GM12878 (cell line): ENCODE data around the gene CLCNKA. TPM values are rescaled to one million over a fixed set of nuclear protein-coding genes. Genes with fewer than 3 reads are reported as not detected.

Experiments
- ATAC-seq: fragments of 200-7000 bp; cut with Tn5 transposase; 3 replicates; pipeline ENCODE4 v1.9.1; 2020; ENCODE audit warnings: mild to moderate bottlenecking, moderate library complexity
- BruUV-seq: library from RNA; stranded (reverse); fragments of 400-500 nt; replicated peaks from 2 replicates; lab custom pipeline; 2021; lab: Mats Ljungman, UMichigan
- CTCF ChIA-PET: fragments of 300-600 bp; sonication (Branson Sonifier 250); formaldehyde crosslinking; extraction: SDS; loops from one replicate; lab custom pipeline; 2021; ENCODE audit warnings: inconsistent platforms; lab: Yijun Ruan, JAX
- POLR2A ChIA-PET: fragments of 350-600 bp; formaldehyde crosslinking; extraction: SDS; loops from one replicate; lab custom pipeline; 2021; ENCODE audit warnings: inconsistent platforms; lab: Charles Lee
- RAD21 ChIA-PET: fragments of 300-600 bp; sonication (Branson Sonifier 250); formaldehyde crosslinking; loops from one replicate; lab custom pipeline; 2023; ENCODE audit warnings: antibody characterized with exemption; ENCODE audit not compliant: unreplicated experiment; lab: Charles Lee
- SMC1A ChIA-PET: fragments of 300-600 bp; sonication (Branson Sonifier 250); formaldehyde crosslinking; loops from one replicate; lab custom pipeline; 2023; ENCODE audit not compliant: unreplicated experiment, uncharacterized antibody; lab: Charles Lee
- DNase-seq: peaks from one replicate; pipeline ENCODE4 v3.0.0-alpha.2; 2011; ENCODE audit warnings: low read depth, low spot score
- FAIRE-seq: peaks from 3 replicates; lab custom pipeline; 2011; peaks lifted over from hg19 to GRCh38; lab: Jason Lieb, UNC
- H2AFZ ChIP-seq: 2 replicates; pipeline ENCODE4 v1.6.0; 2011; ENCODE audit warnings: low read depth, low read length, control low read depth; ENCODE audit not compliant: control insufficient read depth
- H3K27ac ChIP-seq: 2 replicates; pipeline ENCODE4 v1.5.1; 2011; ENCODE audit warnings: control low read depth; ENCODE audit not compliant: control insufficient read depth, insufficient read depth
- H3K27me3 ChIP-seq, 2 experiments: replicated peaks in 1 of 2; 2 replicates each; pipeline versions ENCODE4 v1.6.0 to v1.6.1; 2011; ENCODE audit warnings: low read length in 1 of 2; ENCODE audit not compliant: control insufficient read depth in 2 of 2, insufficient read depth in 2 of 2
- H3K36me3 ChIP-seq, 2 experiments: 2 replicates each; pipeline ENCODE4 v1.5.1; 2011; ENCODE audit warnings: low read length in 1 of 2; ENCODE audit not compliant: control insufficient read depth in 2 of 2, insufficient read depth in 2 of 2
- H3K4me1 ChIP-seq: 2 replicates; pipeline ENCODE4 v1.6.1; 2011; ENCODE audit warnings: mild to moderate bottlenecking, low read length, moderate library complexity, mixed read lengths; ENCODE audit not compliant: control insufficient read depth, insufficient read depth
- H3K4me2 ChIP-seq: 2 replicates; pipeline ENCODE4 v1.6.0; 2011; ENCODE audit warnings: control low read depth; ENCODE audit not compliant: control insufficient read depth, insufficient read depth
- H3K4me3 ChIP-seq: fragments of 200-600 bp; sonication (generic); 2 replicates; pipeline ENCODE4 v1.5.1; 2016
- H3K79me2 ChIP-seq: 2 replicates; pipeline ENCODE4 v1.6.0; 2011; ENCODE audit warnings: low read length; ENCODE audit not compliant: control insufficient read depth, insufficient read depth
- H3K9ac ChIP-seq: 2 replicates; pipeline ENCODE4 v1.8.0; 2011; ENCODE audit warnings: low read length, control low read depth, mixed read lengths; ENCODE audit not compliant: control insufficient read depth, insufficient read depth
- H3K9me3 ChIP-seq: replicated peaks from 3 replicates; pipeline ENCODE4 v1.5.1; 2011; ENCODE audit warnings: mild to moderate bottlenecking, low read length; ENCODE audit not compliant: control insufficient read depth, insufficient read depth
- H4K20me1 ChIP-seq: 2 replicates; pipeline ENCODE4 v1.6.0; 2011; ENCODE audit not compliant: control insufficient read depth, insufficient read depth
- BRCA1 ChIP-seq: IDR thresholded peaks from 2 replicates; pipeline ENCODE4 v1.6.1; 2011; ENCODE audit warnings: low read depth, low read length, improper control_type of control experiment
- ELK1 ChIP-seq: IDR thresholded peaks from 2 replicates; pipeline ENCODE4 v1.6.1; 2012; ENCODE audit warnings: low read depth, low read length, improper control_type of control experiment
- HCFC1 ChIP-seq: fragments of 150-350 bp; IDR thresholded peaks from 2 replicates; pipeline ENCODE4 v1.6.1; 2014; ENCODE audit warnings: low read length
- HDAC6 ChIP-seq: fragments of 200-600 bp; sonication (generic); IDR thresholded peaks from one replicate; pipeline ENCODE4 v1.8.0; 2017; ENCODE audit warnings: antibody characterized with exemption; ENCODE audit not compliant: unreplicated experiment
- HDGF ChIP-seq: fragments of 450-650 bp; IDR thresholded peaks from 2 replicates; pipeline ENCODE4 v1.6.1; 2016; ENCODE audit warnings: antibody characterized with exemption
- IRF4 ChIP-seq: IDR thresholded peaks from 2 replicates; pipeline ENCODE4 v1.6.1; 2011; ENCODE audit warnings: low read depth, low read length
- MTA3 ChIP-seq: IDR thresholded peaks from 2 replicates; pipeline ENCODE4 v1.6.1; 2012; ENCODE audit warnings: low read length, inconsistent platforms, borderline replicate concordance
- MYB ChIP-seq: fragments of 150-350 bp; IDR thresholded peaks from 2 replicates; pipeline ENCODE4 v1.6.1; 2014; ENCODE audit warnings: mild to moderate bottlenecking, low read depth, low read length, borderline replicate concordance
- NR2C1 ChIP-seq: fragments of 450-650 bp; IDR thresholded peaks from 2 replicates; pipeline ENCODE4 v1.6.1; 2017; ENCODE audit warnings: antibody characterized with exemption, mild to moderate bottlenecking, moderate library complexity
- NRF1 ChIP-seq: conservative IDR thresholded peaks from 2 replicates; pipeline ENCODE4 v1.6.1; 2011; ENCODE audit warnings: mild to moderate bottlenecking, low read depth, low read length, improper control_type of control experiment
- SMARCA5 ChIP-seq: fragments of 450-650 bp; IDR thresholded peaks from 2 replicates; pipeline ENCODE4 v1.6.1; 2017; ENCODE audit warnings: mild to moderate bottlenecking
- SRF ChIP-seq, 2 experiments: IDR thresholded peaks; 2 replicates each; pipeline ENCODE4 v1.6.1; 2011; ENCODE audit warnings: low read depth in 2 of 2, low read length in 2 of 2, mild to moderate bottlenecking in 1 of 2, moderate library complexity in 1 of 2
- YY1 ChIP-seq: IDR thresholded peaks from 2 replicates; pipeline ENCODE4 v1.6.1; 2011; ENCODE audit warnings: low read depth, mild to moderate bottlenecking, low read length
- WGBS: methylation state at CpG from one replicate; pipeline ENCODE4 v1.1.6; 2016; ENCODE audit warnings: low lambda C conversion rate; ENCODE audit not compliant: insufficient replicate concordance, insufficient coverage; ENCODE audit errors: missing lambda C conversion rate; 5-methylcytosine and 5-hydroxymethylcytosine counted together
- in situ Hi-C: fragments of 300-500 bp; cut with MboI; formaldehyde crosslinking; loops from 9 replicates; pipeline ENCODE4 v1.14.3; 2018; ENCODE audit warnings: mixed read lengths
- intact Hi-C: fragments of 100-400 bp; cut with micrococcal nuclease; formaldehyde crosslinking; loops from one replicate; pipeline ENCODE4 v1.14.2; 2022; ENCODE audit not compliant: unreplicated experiment
- polyA plus RNA-seq, 11 experiments: library from polyadenylated mRNA; depleted of rRNA in 4 of 11; unstranded in 6 of 11; stranded (reverse) in 5 of 11; fragments of >200 nt; fragmentation: Nextera tagmentation in 4 of 11; fragmentation: Illumina TruSeq in 1 of 11; extraction: Ambion mirVana in 4 of 11; extraction: Trizol in 1 of 11; gene quantifications; 1 replicate in 1 of 11; 2 replicates in 10 of 11; pipeline versions ENCODE4 v1.2.1 to v1.2.3, GENCODE V29; 2011 to 2016; ENCODE audit warnings: inconsistent platforms in 2 of 11, missing spikeins in 2 of 11, low read depth in 1 of 11
- total RNA-seq, 4 experiments: library from RNA; depleted of rRNA in 3 of 4; stranded (reverse); fragments of >200 nt in 3 of 4; fragmentation: Illumina TruSeq in 1 of 4; extraction: Trizol in 1 of 4; gene quantifications; 2 replicates each; pipeline versions ENCODE4 v1.2.1 to v1.2.3, GENCODE V29; 2013 to 2021

CLCNKA gene
- total and polyA plus RNA-seq, 10 of the 15 experiments (the other 5 are each of a cell fraction or from before 2014, with no cell fraction given) = 0.02 to 0.15 (median 0.08) TPM; not detected in 6

DNA sequence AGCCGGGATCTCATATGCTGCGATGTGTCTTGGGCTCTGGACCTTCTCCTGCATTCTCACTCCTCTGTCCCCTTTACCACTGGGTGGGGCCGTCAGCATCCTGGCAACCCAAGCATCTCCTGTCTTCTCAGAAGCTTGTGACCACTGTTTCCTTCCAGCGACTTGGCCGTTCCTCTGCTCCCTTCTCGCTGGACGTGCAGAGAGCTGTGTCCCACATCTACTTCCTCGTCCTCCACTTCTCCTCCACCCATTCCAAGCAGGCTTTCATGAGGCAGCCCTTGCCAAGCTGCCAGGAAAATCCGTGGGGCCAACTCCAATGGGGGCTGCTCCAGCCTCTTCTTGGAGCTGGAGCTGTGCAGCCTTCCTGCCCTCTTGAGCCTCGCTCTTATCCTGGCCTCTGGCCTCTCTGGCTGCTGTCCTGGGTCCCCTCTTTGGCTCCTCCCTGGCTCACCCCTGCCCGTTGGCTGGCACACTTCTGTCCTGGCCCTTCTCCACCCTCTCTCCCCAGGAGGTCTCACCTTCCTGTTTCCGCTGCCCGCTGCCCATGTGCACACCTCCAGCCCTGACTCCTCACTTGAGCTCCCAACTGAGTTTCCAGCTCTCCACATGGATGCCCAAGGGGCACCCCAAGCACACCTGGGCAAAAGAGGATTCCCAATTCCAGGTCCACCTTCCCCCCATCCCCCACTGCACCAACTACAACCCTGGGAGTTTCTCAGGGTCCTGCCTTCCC lies 42.9 kb downstream of the CLCNKA start:
- H2AFZ ChIP-seq = no peak overlapping the region
- TF ChIP-seq HCFC1 = no peak
- TF ChIP-seq ELK1 = no peak
- no peak for TF ChIP-seq BRCA1
- no peak for TF ChIP-seq SRF (IDR thresholded peaks at IDR 0.05; ENCODE audit: low read depth in 2 of 2, low read length in 2 of 2)
- no peak for TF ChIP-seq IRF4
- no peak for TF ChIP-seq NRF1
- TF ChIP-seq YY1 = no peak
- no peak for TF ChIP-seq NR2C1
- TF ChIP-seq HDAC6 = no peak
- no peak for TF ChIP-seq MTA3
- no peak for TF ChIP-seq SMARCA5
- no peak for TF ChIP-seq MYB
- TF ChIP-seq HDGF = no peak
- RAD21 ChIA-PET = no interaction called here
- H3K79me2 ChIP-seq = no peaks in the 10 kb centered on the region
- H3K4me1 ChIP-seq = no peaks in the 10 kb centered on the region
- in situ Hi-C loops (no loop called here), intact Hi-C loops (no loop called here)
- no peaks in the 10 kb centered on the region for H3K36me3 ChIP-seq
- SMC1A ChIA-PET = no interaction called here
- no peak overlapping the region for H3K27ac ChIP-seq
- 25% methylated on average over 12 of the region's 13 CpGs for WGBS
- no peak overlapping the region for H3K9ac ChIP-seq
- no peak overlapping the region for H3K4me3 ChIP-seq
- POLR2A ChIA-PET = no interaction called here
- FAIRE-seq (no peak), DNase-seq (no peak), ATAC-seq (no peak)
- no TSS peak for BruUV-seq
- CTCF ChIA-PET = interaction anchor here (1.3 to 1.6 kb wide), 3 partner anchors 9 to 15 kb away, joined by 5 read pairs; no protein-coding TSS in a partner anchor
- H3K4me2 ChIP-seq = no peak overlapping the region
- no peaks in the 10 kb centered on the region; a peak in 1 of 4 replicates for H3K27me3 ChIP-seq
- H3K9me3 ChIP-seq = no peaks in the 10 kb centered on the region
- no peaks in the 10 kb centered on the region for H4K20me1 ChIP-seq
